MM.1S (cell line): ENCODE measurements around the gene PPP2R3B.

Source experiments
- DNase-seq: peaks from one replicate; pipeline ENCODE4 v3.0.0-alpha.2; 2015
- H2AFZ ChIP-seq: fragments of 300-600 bp; sonication (generic); 2 replicates; pipeline ENCODE4 v1.6.0; 2016; ENCODE audit warnings: antibody characterized with exemption, low read length
- H3F3A ChIP-seq: fragments of 300-600 bp; sonication (generic); 2 replicates; pipeline ENCODE4 v1.6.1; 2016; ENCODE audit warnings: mild to moderate bottlenecking, antibody characterized with exemption, low read length, moderate library complexity, mixed read lengths; ENCODE audit not compliant: insufficient read depth
- H3K27ac ChIP-seq: fragments of 300-600 bp; sonication (generic); 2 replicates; pipeline ENCODE4 v1.5.1; 2016; ENCODE audit warnings: mild to moderate bottlenecking, low read length
- H3K27me3 ChIP-seq: fragments of 300-600 bp; sonication (generic); replicated peaks from 2 replicates; pipeline ENCODE4 v1.6.0; 2016; ENCODE audit warnings: low read length; ENCODE audit not compliant: insufficient read depth
- H3K36me3 ChIP-seq: fragments of 300-600 bp; sonication (generic); replicated peaks from 2 replicates; pipeline ENCODE4 v1.6.1; 2016; ENCODE audit warnings: mild to moderate bottlenecking, low read length, mixed read lengths; ENCODE audit not compliant: insufficient read depth
- H3K4me1 ChIP-seq: fragments of 300-600 bp; sonication (generic); 2 replicates; pipeline ENCODE4 v1.6.1; 2016; ENCODE audit warnings: low read length, mixed read lengths
- H3K4me2 ChIP-seq: fragments of 300-600 bp; sonication (generic); 2 replicates; pipeline ENCODE4 v1.6.0; 2016; ENCODE audit warnings: low read depth, low read length
- H3K4me3 ChIP-seq: fragments of 300-600 bp; sonication (generic); 2 replicates; pipeline ENCODE4 v1.5.1; 2016; ENCODE audit warnings: low read length, mixed read lengths
- H3K79me2 ChIP-seq: fragments of 300-600 bp; sonication (generic); 2 replicates; pipeline ENCODE4 v1.6.1; 2016; ENCODE audit warnings: mixed run types, low read length, mixed read lengths
- H3K9ac ChIP-seq: fragments of 300-600 bp; sonication (generic); 2 replicates; pipeline ENCODE4 v1.6.1; 2016; ENCODE audit warnings: low read length, mixed read lengths
- H3K9me2 ChIP-seq: fragments of 300-600 bp; sonication (generic); replicated peaks from 2 replicates; pipeline ENCODE4 v1.6.1; 2016; ENCODE audit warnings: mild to moderate bottlenecking, low read length, mixed read lengths; ENCODE audit not compliant: insufficient read depth
- H3K9me3 ChIP-seq: fragments of 300-600 bp; sonication (generic); replicated peaks from 2 replicates; pipeline ENCODE4 v1.6.1; 2016; ENCODE audit warnings: mild to moderate bottlenecking, low read length, mixed read lengths; ENCODE audit not compliant: insufficient read depth
- H4K20me1 ChIP-seq: fragments of 300-600 bp; sonication (generic); 2 replicates; pipeline ENCODE4 v1.6.1; 2016; ENCODE audit warnings: mild to moderate bottlenecking, low read length, moderate library complexity, mixed read lengths; ENCODE audit not compliant: insufficient read depth
- CTCF ChIP-seq: fragments of 300-600 bp; sonication (generic); IDR thresholded peaks from 2 replicates; pipeline ENCODE4 v1.5.1; 2016; ENCODE audit warnings: antibody characterized with exemption, low read length, mixed read lengths
- EZH2 ChIP-seq: fragments of 300-600 bp; sonication (generic); optimal IDR thresholded peaks from 2 replicates; pipeline ENCODE3; 2017; ENCODE audit warnings: low read depth, mild to moderate bottlenecking, antibody characterized with exemption, low read length, mixed read lengths
- EZH2phosphoT487 ChIP-seq: fragments of 300-600 bp; sonication (generic); IDR thresholded peaks from 2 replicates; pipeline ENCODE4 v1.6.1; 2018; ENCODE audit warnings: antibody characterized with exemption, low read length

Gene PPP2R3B

GRCh38 chrX:290476-291166, 96.1 kb downstream of the PPP2R3B start:
- Histone ChIP-seq H2AFZ (no peak overlapping the region), H4K20me1 (no peaks in the 10 kb centered on the region), H3K4me3 (no peak overlapping the region), H3K9me3 (no peaks in the 10 kb centered on the region), H3K4me2 (no peak overlapping the region), H3K27me3 (no peaks in the 10 kb centered on the region), H3K27ac (no peak overlapping the region), H3K4me1 (no peaks in the 10 kb centered on the region), H3K79me2 (0 out of 2 replicates have a peak, but pooled peaks cover 3% of the 10 kb centered on the region), H3K9ac (no peak overlapping the region), H3K36me3 (no peaks in the 10 kb centered on the region; the same call in 1 of the 2 replicates), H3F3A (no peaks in the 10 kb centered on the region), H3K9me2 (no peaks in the 10 kb centered on the region)
- no peak for DNase-seq
- TF ChIP-seq EZH2 (no peak), EZH2phosphoT487 (no peak), CTCF (no peak)

DNA sequence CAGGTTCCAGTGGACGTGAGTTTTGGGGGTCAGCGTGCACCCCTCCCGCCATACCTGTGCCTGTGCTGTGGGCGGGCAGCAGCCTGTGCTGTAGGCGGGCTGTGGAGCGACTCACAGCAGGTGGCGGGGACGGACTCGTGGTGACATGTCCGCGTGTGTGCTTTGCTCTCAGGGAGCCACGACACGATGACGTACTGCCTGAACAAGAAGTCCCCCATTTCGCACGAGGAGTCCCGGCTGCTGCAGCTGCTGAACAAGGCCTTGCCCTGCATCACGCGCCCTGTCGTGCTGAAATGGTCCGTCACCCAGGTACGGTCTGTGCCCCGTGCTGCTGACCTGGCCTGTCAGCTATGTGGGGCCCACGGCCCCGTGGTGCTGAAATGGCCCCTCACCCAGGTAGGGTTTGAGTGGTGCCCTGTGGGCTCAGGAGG, 98.1 kb downstream of the PPP2R3B start:
- Histone ChIP-seq H3K9ac (no peak overlapping the region), H3K4me2 (no peak overlapping the region), H4K20me1 (no peaks in the 10 kb centered on the region), H3K4me3 (no peak overlapping the region), H2AFZ (no peak overlapping the region), H3K27me3 (no peaks in the 10 kb centered on the region), H3K36me3 (no peaks in the 10 kb centered on the region; the same call in 1 of the 2 replicates), H3K79me2 (peaks cover 5% of the 10 kb centered on the region; the same call in 1 of the 2 replicates), H3K4me1 (no peaks in the 10 kb centered on the region), H3K27ac (no peak overlapping the region), H3K9me2 (no peaks in the 10 kb centered on the region), H3K9me3 (no peaks in the 10 kb centered on the region), H3F3A (no peaks in the 10 kb centered on the region)
- DNase-seq: no peak
- no peak for TF ChIP-seq EZH2phosphoT487
- no peak for TF ChIP-seq CTCF
- no peak for TF ChIP-seq EZH2

DNA sequence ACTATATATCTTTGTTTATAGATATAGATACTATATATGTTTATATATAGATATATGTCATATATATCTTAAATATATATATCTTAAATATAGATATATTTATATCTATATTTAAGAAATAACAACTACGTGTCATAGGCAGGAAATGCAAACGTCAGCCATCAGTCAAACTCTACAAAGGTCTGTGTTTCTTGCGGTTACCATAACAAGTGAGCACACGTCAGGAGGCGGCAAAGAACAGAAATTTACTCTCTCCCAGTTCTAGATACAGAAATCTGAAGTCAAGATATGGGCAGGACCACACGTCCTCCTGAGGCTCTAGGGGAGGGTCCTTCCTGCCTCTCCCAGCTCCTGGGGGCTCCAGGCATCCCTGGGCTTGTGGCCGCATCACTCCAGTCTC, 99.0 kb downstream of the PPP2R3B start:
- no peaks in the 10 kb centered on the region for H3K36me3 ChIP-seq

More for the DNA sequence above, 99.0 kb downstream of the PPP2R3B start:
- H3K27ac ChIP-seq: no peak overlapping the region
- H3F3A ChIP-seq: no peaks in the 10 kb centered on the region
- TF ChIP-seq EZH2 (no peak), EZH2phosphoT487 (no peak), CTCF (no peak)
- H3K9me2 ChIP-seq: no peaks in the 10 kb centered on the region
- H3K27me3 ChIP-seq: no peaks in the 10 kb centered on the region
- no peak overlapping the region for H3K9ac ChIP-seq
- DNase-seq: no peak
- no peak overlapping the region for H3K4me3 ChIP-seq
- no peak overlapping the region for H3K4me2 ChIP-seq
- no peak overlapping the region for H2AFZ ChIP-seq
- H3K4me1 ChIP-seq: no peaks in the 10 kb centered on the region
- no peaks in the 10 kb centered on the region for H3K9me3 ChIP-seq
- peaks cover 5% of the 10 kb centered on the region; the same call in 1 of the 2 replicates for H3K79me2 ChIP-seq
- no peaks in the 10 kb centered on the region for H4K20me1 ChIP-seq
